Astrocyte (in vitro differentiated cells and primary cell): ENCODE measurements around the gene TMEM62. TPM values are rescaled to one million over a fixed set of nuclear protein-coding genes. Genes with fewer than 3 reads are reported as not detected.

Source experiments
- DNase-seq: peaks from one replicate; pipeline ENCODE4 v3.0.0-alpha.2; 2010; ENCODE audit warnings: low read depth
- FAIRE-seq: peaks from 2 replicates; lab custom pipeline; 2011; peaks lifted over from hg19 to GRCh38; lab: Jason Lieb, UNC
- H2AFZ ChIP-seq: 2 replicates; pipeline ENCODE4 v1.6.0; 2012; ENCODE audit warnings: low read depth, low read length, inconsistent platforms
- H3K27ac ChIP-seq: 2 replicates; pipeline ENCODE4 v1.5.1; 2011; ENCODE audit warnings: low read depth, low read length, inconsistent platforms
- H3K27me3 ChIP-seq: 2 replicates; pipeline ENCODE4 v1.6.0; 2011; ENCODE audit warnings: low read length, inconsistent platforms; ENCODE audit not compliant: insufficient read depth
- H3K36me3 ChIP-seq: 2 replicates; pipeline ENCODE4 v1.5.1; 2011; ENCODE audit warnings: low read length, inconsistent platforms; ENCODE audit not compliant: insufficient read depth
- H3K4me1 ChIP-seq: 2 replicates; pipeline ENCODE4 v1.5.1; 2011; ENCODE audit warnings: low read length, inconsistent platforms; ENCODE audit not compliant: insufficient read depth
- H3K4me2 ChIP-seq: 2 replicates; pipeline ENCODE4 v1.6.0; 2012; ENCODE audit warnings: low read length, inconsistent platforms
- H3K4me3 ChIP-seq: 2 replicates; pipeline ENCODE4 v1.5.1; 2011; ENCODE audit warnings: low read depth, mild to moderate bottlenecking, low read length, inconsistent platforms; ENCODE audit not compliant: insufficient read depth
- H3K79me2 ChIP-seq: 2 replicates; pipeline ENCODE4 v1.6.0; 2012; ENCODE audit warnings: mild to moderate bottlenecking, low read length, inconsistent platforms; ENCODE audit not compliant: insufficient read depth
- H3K9ac ChIP-seq: 2 replicates; pipeline ENCODE4 v1.6.0; 2012; ENCODE audit warnings: mild to moderate bottlenecking, low read length, inconsistent platforms
- H3K9me3 ChIP-seq: 2 replicates; pipeline ENCODE4 v1.5.1; 2012; ENCODE audit warnings: low read depth, mild to moderate bottlenecking, low read length, inconsistent platforms; ENCODE audit not compliant: insufficient read depth
- H4K20me1 ChIP-seq: 2 replicates; pipeline ENCODE4 v1.6.0; 2012; ENCODE audit warnings: low read length, inconsistent platforms; ENCODE audit not compliant: insufficient read depth
- H3K27ac Mint-ChIP-seq: one replicate; pipeline ENCODE4 v1.8.0; 2021; ENCODE audit warnings: mild to moderate bottlenecking, mixed read lengths; ENCODE audit not compliant: unreplicated experiment
- H3K27me3 Mint-ChIP-seq: one replicate; pipeline ENCODE4 v1.8.0; 2021; ENCODE audit warnings: low read depth, mixed read lengths; ENCODE audit not compliant: unreplicated experiment
- H3K36me3 Mint-ChIP-seq: one replicate; pipeline ENCODE4 v1.8.0; 2021; ENCODE audit warnings: low read depth, mixed read lengths; ENCODE audit not compliant: unreplicated experiment
- H3K4me1 Mint-ChIP-seq: one replicate; pipeline ENCODE4 v1.8.0; 2021; ENCODE audit warnings: low read depth, mixed read lengths; ENCODE audit not compliant: unreplicated experiment
- H3K4me3 Mint-ChIP-seq: one replicate; pipeline ENCODE4 v1.8.0; 2021; ENCODE audit warnings: mild to moderate bottlenecking, moderate library complexity, mixed read lengths; ENCODE audit not compliant: unreplicated experiment
- H3K9me3 Mint-ChIP-seq: one replicate; pipeline ENCODE4 v1.8.0; 2021; ENCODE audit warnings: mild to moderate bottlenecking, mixed read lengths; ENCODE audit not compliant: unreplicated experiment
- CTCF ChIP-seq: IDR thresholded peaks from 2 replicates; pipeline ENCODE4 v1.5.1; 2011; ENCODE audit warnings: low read depth, mild to moderate bottlenecking, inconsistent platforms, low read length, moderate library complexity; ENCODE audit not compliant: insufficient read depth
- EZH2 ChIP-seq: IDR thresholded peaks from 2 replicates; pipeline ENCODE4 v1.6.1; 2012; ENCODE audit warnings: mild to moderate bottlenecking, low read length, inconsistent platforms; ENCODE audit not compliant: insufficient read depth
- total RNA-seq: library from RNA; stranded (reverse); gene quantifications from 2 replicates; pipeline ENCODE4 v1.2.1, GENCODE V29; 2021

Gene TMEM62
- total RNA-seq, 1 donor from 2014 or later: 15.2 TPM

- Mint-ChIP-seq H3K36me3 (no peaks in the 10 kb centered on the region), H3K9me3 (peaks cover 2% of the 10 kb centered on the region), H3K27me3 (peaks cover 27% of the 10 kb centered on the region), H3K4me3 (no peak overlapping the region), H3K4me1 (no peaks in the 10 kb centered on the region), H3K27ac (no peak overlapping the region)
- Histone ChIP-seq H3K4me3 (no peak overlapping the region), H2AFZ (no peak overlapping the region), H3K4me2 (no peak overlapping the region), H3K9me3 (no peaks in the 10 kb centered on the region), H4K20me1 (no peaks in the 10 kb centered on the region), H3K36me3 (no peaks in the 10 kb centered on the region), H3K9ac (no peak overlapping the region), H3K27ac (no peak overlapping the region), H3K27me3 (peaks cover 17% of the 10 kb centered on the region), H3K79me2 (no peaks in the 10 kb centered on the region), H3K4me1 (no peaks in the 10 kb centered on the region)
- no peak for FAIRE-seq
- peak; percentile 16 for TF ChIP-seq CTCF
- no peak for TF ChIP-seq EZH2
- no peak for DNase-seq
These were observed 85.7 kb downstream of the TMEM62 start for GRCh38 chr15:43218908-43219706.

GRCh38 chr15:43219929-43220928 is 86.8 kb downstream of the TMEM62 start:
- peaks cover 24% of the 10 kb centered on the region for H3K27me3 Mint-ChIP-seq
- no peak overlapping the region for H3K4me3 ChIP-seq
- H2AFZ ChIP-seq: no peak overlapping the region
- H3K4me3 Mint-ChIP-seq: no peak overlapping the region
- no peak overlapping the region for H3K27ac Mint-ChIP-seq
- H3K9me3 ChIP-seq: no peaks in the 10 kb centered on the region
- H3K36me3 ChIP-seq: no peaks in the 10 kb centered on the region
- FAIRE-seq (no peak), DNase-seq (no peak)
- no peaks in the 10 kb centered on the region for H3K79me2 ChIP-seq
- H3K4me1 Mint-ChIP-seq: no peaks in the 10 kb centered on the region
- TF ChIP-seq CTCF: no peak
- TF ChIP-seq EZH2: no peak
- no peak overlapping the region for H3K9ac ChIP-seq
- H3K4me2 ChIP-seq: no peak overlapping the region
- no peaks in the 10 kb centered on the region for H3K4me1 ChIP-seq
- no peak overlapping the region for H3K27ac ChIP-seq
- peaks cover 2% of the 10 kb centered on the region for H3K9me3 Mint-ChIP-seq
- no peaks in the 10 kb centered on the region for H3K36me3 Mint-ChIP-seq
- H3K27me3 ChIP-seq: peaks cover 18% of the 10 kb centered on the region
- no peaks in the 10 kb centered on the region for H4K20me1 ChIP-seq
